SU-DHL-6 (cell line): ENCODE measurements around the gene ACAP2.

Experiments used
- CTCF ChIP-seq: fragments of 200-600 bp; sonication (generic); IDR thresholded peaks from one replicate; pipeline ENCODE4 v1.5.1; 2017; ENCODE audit warnings: antibody characterized with exemption, mild to moderate bottlenecking, low read length, moderate library complexity; ENCODE audit not compliant: insufficient read depth, poor library complexity, severe bottlenecking
- EZH2phosphoT487 ChIP-seq: fragments of 200-600 bp; sonication (generic), shearing (Covaris generic); conservative IDR thresholded peaks from 2 replicates; pipeline ENCODE4 v1.6.1; 2018; ENCODE audit warnings: mild to moderate bottlenecking, antibody characterized with exemption, low read length, moderate library complexity, mixed read lengths

GRCh38 chr3:195255176-195255500, 187.7 kb downstream of the ACAP2 start:
- TF ChIP-seq CTCF (no peak), EZH2phosphoT487 (no peak)
